Karpas-422 (cell line): ENCODE measurements around the gene DNTTIP2. TPM values are rescaled to one million over a fixed set of nuclear protein-coding genes. Genes with fewer than 3 reads are reported as not detected.
"Not testable (repeated sequence)": the region's sequence is repeated elsewhere in the genome, so short reads cannot be mapped to it uniquely, and the experiment has no call there.

ENCODE experiments used
- DNase-seq: peaks from one replicate; pipeline ENCODE4 v3.0.0-alpha.2; 2015
- H2AFZ ChIP-seq: fragments of 200-600 bp; sonication (generic); 2 replicates; pipeline ENCODE4 v1.6.1; 2014; ENCODE audit warnings: antibody characterized with exemption, low read length, mixed read lengths
- H3K27ac ChIP-seq: fragments of 200-600 bp; sonication (generic); 2 replicates; pipeline ENCODE4 v1.5.1; 2014; ENCODE audit warnings: mild to moderate bottlenecking, low read length, moderate library complexity
- H3K27me3 ChIP-seq: fragments of 200-600 bp; sonication (generic); 2 replicates; pipeline ENCODE4 v1.6.1; 2014; ENCODE audit warnings: low read length, mixed read lengths
- H3K36me3 ChIP-seq: fragments of 200-600 bp; sonication (generic); 2 replicates; pipeline ENCODE4 v1.6.1; 2014; ENCODE audit warnings: low read length, mixed read lengths; ENCODE audit not compliant: insufficient read depth
- H3K4me1 ChIP-seq: fragments of 200-600 bp; sonication (generic); 2 replicates; pipeline ENCODE4 v1.6.1; 2014; ENCODE audit warnings: mild to moderate bottlenecking, low read length, mixed read lengths
- H3K4me2 ChIP-seq: fragments of 200-600 bp; sonication (generic); 2 replicates; pipeline ENCODE4 v1.6.1; 2014; ENCODE audit warnings: low read length, low read depth, mild to moderate bottlenecking; ENCODE audit not compliant: poor library complexity, severe bottlenecking
- H3K4me3 ChIP-seq: fragments of 200-600 bp; sonication (generic); 2 replicates; pipeline ENCODE4 v1.5.1; 2014; ENCODE audit warnings: mild to moderate bottlenecking, antibody characterized with exemption, low read length, mixed read lengths
- H3K79me2 ChIP-seq: fragments of 200-600 bp; sonication (generic); 2 replicates; pipeline ENCODE4 v1.6.1; 2014; ENCODE audit warnings: mild to moderate bottlenecking, low read length, mixed read lengths
- H3K9ac ChIP-seq: fragments of 200-600 bp; sonication (generic); 2 replicates; pipeline ENCODE4 v1.6.0; 2014; ENCODE audit warnings: low read length
- H3K9me2 ChIP-seq: fragments of 200-600 bp; sonication (generic), shearing (Covaris generic); replicated peaks from 2 replicates; pipeline ENCODE4 v1.6.0; 2014; ENCODE audit warnings: mild to moderate bottlenecking, low read length, moderate library complexity; ENCODE audit not compliant: insufficient read depth
- H3K9me3 ChIP-seq: fragments of 300-700, 200-600 bp; sonication (generic); 2 replicates; pipeline ENCODE4 v1.6.1; 2014; ENCODE audit warnings: low read length, mixed read lengths
- H4K20me1 ChIP-seq: fragments of 200-600 bp; sonication (generic); 2 replicates; pipeline ENCODE4 v1.6.1; 2014; ENCODE audit warnings: mild to moderate bottlenecking, antibody characterized with exemption, low read length, low read depth; ENCODE audit not compliant: insufficient read depth
- total RNA-seq: library from RNA; depleted of rRNA; stranded (reverse); fragments of >200 nt; shearing (Covaris generic); gene quantifications from 2 replicates; pipeline ENCODE4 v1.2.3, GENCODE V29; 2014; ENCODE audit warnings: low replicate concordance

Gene DNTTIP2
- total RNA-seq, 1 experiment from 2014 or later, result 61.9 TPM

- Histone ChIP-seq H3K27me3 (0 out of 2 replicates have a peak, but pooled peaks cover 2% of the 10 kb centered on the region), H3K79me2 (no peaks in the 10 kb centered on the region), H3K4me1 (peaks cover 11% of the 10 kb centered on the region), H3K9me2 (no peaks in the 10 kb centered on the region), H3K4me2 (no peak overlapping the region), H3K4me3 (no peak overlapping the region), H3K27ac (no peak overlapping the region), H3K36me3 (no peaks in the 10 kb centered on the region), H3K9me3 (no peaks in the 10 kb centered on the region), H2AFZ (no peak overlapping the region), H4K20me1 (no peaks in the 10 kb centered on the region), H3K9ac (no peak overlapping the region)
- no peak for DNase-seq
These were observed 27.7 kb downstream of the DNTTIP2 start for GRCh38 chr1:93851327-93851712.

GRCh38 chr1:93850687-93851326, 28.2 kb downstream of the DNTTIP2 start:
- peak overlapping the region; percentile 28 for H3K4me2 ChIP-seq
- H4K20me1 ChIP-seq, H3K36me3 ChIP-seq, H3K27ac ChIP-seq, H3K79me2 ChIP-seq, H3K9me3 ChIP-seq, H3K9ac ChIP-seq, H3K27me3 ChIP-seq, H2AFZ ChIP-seq, H3K9me2 ChIP-seq: not testable (repeated sequence)
- peak overlapping the region; percentile 36; the same call in 1 of the 2 replicates for H3K4me3 ChIP-seq
- peak; percentile 78 for DNase-seq
- peaks cover 14% of the 10 kb centered on the region for H3K4me1 ChIP-seq

GRCh38 chr1:93848350-93848883, 30.6 kb downstream of the DNTTIP2 start:
- Histone ChIP-seq H3K9me3 (no peaks in the 10 kb centered on the region), H3K4me2 (peak overlapping the region; percentile 95), H3K27ac (no peak overlapping the region), H3K79me2 (no peaks in the 10 kb centered on the region), H3K4me3 (peak overlapping the region; percentile 76), H3K27me3 (0 out of 2 replicates have a peak, but pooled peaks cover 2% of the 10 kb centered on the region), H4K20me1 (no peaks in the 10 kb centered on the region), H3K4me1 (peaks cover 23% of the 10 kb centered on the region), H3K9me2 (no peaks in the 10 kb centered on the region), H2AFZ (peak overlapping the region; percentile 95; the same call in 1 of the 2 replicates), H3K36me3 (no peaks in the 10 kb centered on the region), H3K9ac (peak overlapping the region; percentile 93)
- DNase-seq, result no peak

GRCh38 chr1:93847811-93848288, 31.2 kb downstream of the DNTTIP2 start:
- peak overlapping the region; percentile 95 for H2AFZ ChIP-seq
- H3K9me2 ChIP-seq, result no peaks in the 10 kb centered on the region
- peak overlapping the region; percentile 51; the same call in 1 of the 2 replicates for H3K27ac ChIP-seq
- peak overlapping the region; percentile 93 for H3K9ac ChIP-seq
- no peaks in the 10 kb centered on the region for H4K20me1 ChIP-seq
- no peaks in the 10 kb centered on the region for H3K79me2 ChIP-seq
- H3K4me1 ChIP-seq, result peaks cover 23% of the 10 kb centered on the region
- H3K4me2 ChIP-seq, result peak overlapping the region; percentile 95
- peak overlapping the region; percentile 76 for H3K4me3 ChIP-seq
- H3K9me3 ChIP-seq, result no peaks in the 10 kb centered on the region
- H3K27me3 ChIP-seq, result 0 out of 2 replicates have a peak, but pooled peaks cover 2% of the 10 kb centered on the region
- peak; percentile 83 for DNase-seq
- H3K36me3 ChIP-seq, result no peaks in the 10 kb centered on the region

GRCh38 chr1:93846992-93847810, 31.8 kb downstream of the DNTTIP2 start:
- H3K36me3 ChIP-seq, result no peaks in the 10 kb centered on the region
- peak overlapping the region; percentile 95 for H2AFZ ChIP-seq
- DNase-seq, result peak; percentile 95
- no peaks in the 10 kb centered on the region for H3K9me2 ChIP-seq
- H3K4me1 ChIP-seq, result peaks cover 23% of the 10 kb centered on the region
- peak overlapping the region; percentile 74 for H3K27ac ChIP-seq
- H3K9ac ChIP-seq, result peak overlapping the region; percentile 93
- H3K4me3 ChIP-seq, result peak overlapping the region; percentile 76
- no peaks in the 10 kb centered on the region for H4K20me1 ChIP-seq
- no peaks in the 10 kb centered on the region for H3K27me3 ChIP-seq
- H3K4me2 ChIP-seq, result peak overlapping the region; percentile 95
- H3K9me3 ChIP-seq, result no peaks in the 10 kb centered on the region
- no peaks in the 10 kb centered on the region for H3K79me2 ChIP-seq

GRCh38 chr1:93846206-93846991, 32.6 kb downstream of the DNTTIP2 start:
- Histone ChIP-seq H3K27ac (peak overlapping the region; percentile 74), H3K4me3 (peak overlapping the region; percentile 76), H3K9me3 (no peaks in the 10 kb centered on the region), H3K79me2 (no peaks in the 10 kb centered on the region), H2AFZ (peak overlapping the region; percentile 80), H3K27me3 (no peaks in the 10 kb centered on the region), H3K4me1 (peaks cover 23% of the 10 kb centered on the region), H3K9ac (peak overlapping the region; percentile 93), H3K4me2 (peak overlapping the region; percentile 95), H3K9me2 (no peaks in the 10 kb centered on the region), H4K20me1 (no peaks in the 10 kb centered on the region), H3K36me3 (no peaks in the 10 kb centered on the region)
- peak; percentile 96 for DNase-seq

GRCh38 chr1:93845538-93846205, 33.3 kb downstream of the DNTTIP2 start:
- H3K4me1 ChIP-seq, result peaks cover 23% of the 10 kb centered on the region
- no peak for DNase-seq
- no peaks in the 10 kb centered on the region for H3K36me3 ChIP-seq
- no peaks in the 10 kb centered on the region for H3K27me3 ChIP-seq
- H3K9me2 ChIP-seq, result no peaks in the 10 kb centered on the region
- H3K27ac ChIP-seq, result peak overlapping the region; percentile 30
- H2AFZ ChIP-seq, result peak overlapping the region; percentile 80
- H3K4me2 ChIP-seq, result peak overlapping the region; percentile 95
- no peaks in the 10 kb centered on the region for H3K79me2 ChIP-seq
- no peaks in the 10 kb centered on the region for H4K20me1 ChIP-seq
- peak overlapping the region; percentile 93 for H3K9ac ChIP-seq
- no peaks in the 10 kb centered on the region for H3K9me3 ChIP-seq
- peak overlapping the region; percentile 76 for H3K4me3 ChIP-seq
